GM03348 (cell line): ENCODE results near the gene C1QTNF1.

Experiments
- DNase-seq: peaks from one replicate; pipeline ENCODE4 v3.0.0; 2012; ENCODE audit warnings: low spot score

Gene C1QTNF1

DNA sequence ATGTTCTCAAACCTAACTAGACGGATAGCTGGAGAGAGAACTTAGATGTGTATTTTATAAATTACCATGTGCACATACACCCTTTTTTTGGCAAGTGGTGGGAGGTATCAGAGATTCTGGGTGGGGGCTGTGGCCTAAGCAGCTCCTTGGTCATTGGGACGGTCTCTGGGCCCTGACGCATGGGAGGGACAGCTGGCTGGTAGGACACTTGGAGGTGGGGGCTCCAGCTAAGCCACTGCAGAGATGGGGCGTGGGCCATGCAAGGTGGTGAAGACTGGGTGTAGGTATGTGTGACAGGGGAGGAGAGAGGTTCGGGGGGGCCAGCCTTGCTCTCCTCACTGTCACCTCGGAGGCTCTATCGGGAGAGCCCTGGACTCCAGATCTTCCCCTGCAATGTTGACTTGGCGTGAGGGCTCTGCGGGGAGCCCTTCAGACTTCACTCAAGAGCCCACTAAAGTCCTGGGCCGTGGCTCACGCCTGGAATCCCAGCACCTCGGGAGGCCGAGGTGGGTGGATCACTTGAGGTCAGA is 17.1 kb downstream of the C1QTNF1 start:
- DNase-seq = no peak

DNA sequence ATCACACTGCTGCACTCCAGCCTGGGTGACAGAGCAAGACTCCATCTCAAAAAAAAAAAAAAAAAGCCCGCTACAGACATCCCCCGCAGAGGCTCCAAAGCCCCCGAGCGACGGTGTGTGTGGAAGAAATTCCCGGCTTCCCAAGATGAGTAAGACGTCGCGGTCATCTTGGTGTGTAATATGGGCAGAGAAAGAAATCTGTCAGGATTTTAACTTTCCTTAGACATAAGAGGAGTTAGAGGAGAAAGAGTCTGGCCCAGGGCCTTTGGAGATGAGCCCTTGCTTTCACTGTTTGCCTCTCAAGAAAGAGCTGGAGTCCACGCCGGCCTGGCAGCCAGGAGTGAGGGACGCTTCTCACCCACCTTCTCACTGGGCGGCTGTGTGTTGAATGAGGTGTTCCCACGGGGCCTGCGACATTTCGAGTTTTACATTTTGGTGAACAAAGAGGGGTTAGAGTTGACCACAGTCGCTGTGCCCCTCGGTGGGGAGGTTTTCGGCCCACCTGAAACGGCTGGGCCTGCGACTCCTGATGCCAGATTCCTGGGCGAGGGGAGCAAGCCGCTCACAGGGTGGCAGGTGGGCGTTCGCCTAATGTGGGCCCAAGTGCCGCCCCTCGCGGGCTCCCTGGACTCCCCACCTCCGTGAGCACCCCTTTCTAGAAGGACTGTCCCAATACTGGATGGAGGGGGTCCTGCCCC is 17.9 kb downstream of the C1QTNF1 start:
- no peak for DNase-seq

DNA sequence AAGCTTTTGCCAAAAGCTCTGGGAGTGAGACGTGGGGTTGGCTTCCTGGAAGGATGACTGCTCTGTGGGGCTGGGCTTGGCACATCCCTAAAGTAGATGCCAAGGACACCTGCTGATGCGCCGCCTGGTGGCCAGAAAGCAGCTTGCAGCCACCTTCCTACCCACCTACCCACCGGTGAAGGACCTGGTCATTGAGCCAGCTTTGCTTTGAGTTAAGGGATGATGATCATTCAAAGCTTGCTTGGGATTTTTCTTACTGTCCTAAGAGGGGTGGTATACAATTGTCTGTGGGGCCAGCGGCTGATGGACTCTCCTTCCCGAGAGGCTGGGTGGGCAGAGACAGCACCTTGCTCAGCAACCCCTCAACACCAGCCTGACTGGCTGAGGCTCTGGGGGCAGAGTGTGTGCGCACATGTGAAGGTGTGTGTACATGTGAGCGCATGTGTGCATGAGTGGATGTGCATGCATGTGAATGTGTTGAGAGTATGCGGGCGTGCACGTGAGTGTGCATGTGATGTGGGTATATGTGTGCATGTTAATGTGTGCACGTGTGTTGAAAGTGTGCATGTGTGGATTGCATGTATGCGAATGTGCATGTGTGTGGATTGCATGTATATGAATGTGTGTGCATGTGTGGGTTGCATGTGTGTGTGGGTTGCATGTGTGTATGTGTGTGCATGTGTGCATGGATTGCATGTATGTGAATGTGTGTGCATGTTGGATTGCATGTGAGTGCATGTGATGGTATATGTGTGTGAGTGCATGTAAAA is 18.6 kb downstream of the C1QTNF1 start:
- peak; percentile 79 for DNase-seq

DNA sequence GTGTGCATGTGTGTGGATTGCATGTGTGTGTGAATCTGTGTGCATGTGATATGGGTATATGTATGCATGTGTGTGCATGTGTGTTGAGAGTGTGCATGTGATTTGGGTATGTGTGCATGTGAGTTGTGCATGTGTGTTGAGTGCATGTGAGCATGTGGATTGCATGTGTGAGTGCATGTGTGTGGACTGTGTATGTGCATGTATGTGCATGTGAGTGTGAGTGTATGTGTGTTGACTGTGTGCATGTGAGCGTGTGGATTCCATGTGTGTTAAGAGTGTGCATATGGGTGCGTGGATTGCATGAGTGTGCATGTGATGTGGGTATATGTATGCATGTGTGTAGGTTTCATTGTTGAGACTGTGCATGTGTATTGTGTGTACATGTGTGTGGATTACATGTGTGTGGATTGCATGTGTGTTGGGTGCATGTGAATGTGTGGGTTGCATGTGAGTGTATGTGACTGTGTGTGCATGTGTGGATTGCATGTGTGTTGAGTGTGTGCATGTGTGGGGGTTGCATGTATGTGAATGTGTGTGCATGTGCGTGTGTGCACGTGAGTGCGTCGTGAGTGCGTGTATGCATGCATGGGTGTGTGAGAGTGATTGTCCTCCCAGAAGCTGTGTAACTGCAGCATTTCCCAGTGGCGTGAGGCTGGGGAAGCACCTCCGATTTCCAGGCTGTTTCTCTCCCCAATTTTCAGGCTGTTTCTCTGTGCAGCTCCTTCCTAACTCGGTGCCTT is 19.4 kb downstream of the C1QTNF1 start:
- DNase-seq = no peak

DNA sequence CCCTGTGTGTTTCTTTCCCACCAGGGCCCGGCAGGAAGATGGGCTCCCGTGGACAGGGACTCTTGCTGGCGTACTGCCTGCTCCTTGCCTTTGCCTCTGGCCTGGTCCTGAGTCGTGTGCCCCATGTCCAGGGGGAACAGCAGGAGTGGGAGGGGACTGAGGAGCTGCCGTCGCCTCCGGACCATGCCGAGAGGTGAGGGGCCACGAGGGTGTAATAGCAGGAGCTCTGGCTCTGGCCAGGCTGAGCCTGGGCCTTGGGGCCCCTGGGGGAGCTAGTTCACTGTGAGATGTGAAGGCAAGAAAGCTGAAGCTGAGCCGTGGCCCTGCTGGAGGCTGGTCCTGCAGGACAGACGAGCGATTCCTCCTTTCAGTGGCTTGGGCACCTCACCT is 20.0 kb downstream of the C1QTNF1 start:
- no peak for DNase-seq

DNA sequence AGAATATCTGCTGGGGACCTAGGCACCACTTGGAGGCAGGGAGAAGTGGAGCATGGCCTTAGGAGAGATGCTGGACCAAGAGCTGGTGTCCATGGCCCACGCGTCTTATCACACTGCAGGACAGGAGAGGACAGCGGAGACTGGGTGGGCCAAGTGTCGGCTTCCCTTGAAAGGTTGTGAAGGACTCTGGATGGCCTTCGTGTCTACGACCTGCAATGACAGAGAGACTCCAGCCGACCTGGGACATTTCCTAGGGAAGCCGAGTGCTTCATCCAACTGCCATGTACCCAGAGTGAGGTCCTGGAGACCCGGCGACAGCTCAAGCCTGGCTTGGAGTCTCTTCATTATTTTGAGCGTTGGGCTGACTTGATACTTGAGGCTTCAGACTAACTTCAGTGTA is 20.5 kb downstream of the C1QTNF1 start:
- DNase-seq = no peak

DNA sequence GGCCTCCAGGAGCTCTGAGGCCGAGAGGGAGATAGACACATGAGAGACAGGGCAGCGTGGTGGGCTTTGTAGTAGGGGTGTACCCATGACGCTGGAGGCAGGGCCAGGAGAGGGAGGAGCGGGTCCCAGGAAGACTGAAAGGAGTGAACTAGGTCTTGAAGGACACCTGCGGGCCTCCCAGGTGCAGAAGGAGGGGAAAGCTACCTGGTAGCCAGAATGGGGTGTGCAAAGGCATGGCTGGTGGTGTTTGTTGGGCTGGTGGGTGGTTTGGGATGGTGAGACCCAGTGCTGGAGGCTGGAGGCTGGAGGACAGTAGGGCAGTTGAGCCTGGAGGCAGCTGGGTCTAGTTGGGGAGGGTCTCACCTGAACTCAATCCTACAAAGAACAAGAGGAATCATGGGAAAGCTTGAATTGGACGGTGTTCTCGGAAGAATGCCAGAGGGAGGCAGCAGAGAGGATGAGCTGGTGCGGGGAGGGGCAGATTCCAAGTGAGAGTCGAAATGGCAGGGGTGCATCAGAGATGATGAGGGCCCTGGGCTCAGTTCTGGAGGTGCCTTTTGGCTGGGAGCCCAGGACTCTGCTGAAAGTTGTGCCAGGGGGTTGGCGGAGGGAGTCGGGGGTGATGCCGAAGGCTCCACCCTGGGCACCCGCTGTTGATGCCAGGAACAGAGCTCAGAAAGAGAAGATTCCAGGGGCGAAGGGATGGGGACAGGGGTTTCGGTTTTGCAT is 21.2 kb downstream of the C1QTNF1 start:
- DNase-seq = no peak

DNA sequence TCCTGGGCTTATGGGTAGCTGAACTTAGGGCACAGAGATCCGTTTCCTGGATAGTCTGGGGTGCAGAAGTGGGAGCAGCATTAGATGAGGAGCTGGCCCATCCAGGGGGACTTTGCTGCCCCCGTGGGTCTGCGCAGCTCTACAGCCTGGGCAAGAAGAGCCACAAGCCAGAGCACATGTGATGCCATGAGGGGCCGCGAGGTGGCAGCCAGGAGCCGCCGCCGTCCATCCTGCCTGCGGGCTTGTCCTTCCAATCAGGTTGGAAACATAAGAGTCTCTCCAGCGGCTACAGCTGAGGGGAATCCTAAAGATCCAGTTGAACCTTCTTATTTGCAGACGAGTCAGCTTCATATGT is 21.9 kb downstream of the C1QTNF1 start:
- DNase-seq = peak; percentile 89

DNA sequence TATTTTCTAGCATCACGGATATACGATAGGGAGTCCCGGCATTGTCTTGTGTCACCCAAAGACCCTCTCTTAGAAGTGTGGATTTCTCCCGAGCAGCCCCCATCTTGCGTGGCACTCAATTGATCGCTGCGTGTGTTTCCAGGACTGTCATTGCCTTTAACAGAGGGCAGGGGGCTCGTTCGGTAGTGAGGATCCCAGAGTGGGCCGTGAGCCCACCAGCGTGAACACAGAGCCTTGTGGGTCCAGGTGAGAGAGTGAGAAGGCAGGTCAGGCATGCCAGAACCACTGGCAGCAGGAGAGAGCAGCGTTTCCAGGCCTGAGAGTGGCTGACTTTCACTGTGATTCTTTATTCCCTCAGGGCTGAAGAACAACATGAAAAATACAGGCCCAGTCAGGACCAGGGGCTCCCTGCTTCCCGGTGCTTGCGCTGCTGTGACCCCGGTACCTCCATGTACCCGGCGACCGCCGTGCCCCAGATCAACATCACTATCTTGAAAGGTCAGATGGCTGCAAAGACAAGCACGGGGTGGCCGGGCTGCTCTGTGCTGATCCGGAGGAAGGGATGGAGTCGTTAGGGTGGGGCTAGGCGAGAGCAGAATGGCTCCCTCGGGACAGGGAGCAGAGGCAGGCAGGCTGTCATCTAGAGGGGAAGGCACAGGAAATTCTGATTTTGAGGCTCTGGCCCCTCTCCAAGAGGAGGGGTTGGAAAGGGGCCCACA is 22.4 kb downstream of the C1QTNF1 start:
- DNase-seq = no peak

DNA sequence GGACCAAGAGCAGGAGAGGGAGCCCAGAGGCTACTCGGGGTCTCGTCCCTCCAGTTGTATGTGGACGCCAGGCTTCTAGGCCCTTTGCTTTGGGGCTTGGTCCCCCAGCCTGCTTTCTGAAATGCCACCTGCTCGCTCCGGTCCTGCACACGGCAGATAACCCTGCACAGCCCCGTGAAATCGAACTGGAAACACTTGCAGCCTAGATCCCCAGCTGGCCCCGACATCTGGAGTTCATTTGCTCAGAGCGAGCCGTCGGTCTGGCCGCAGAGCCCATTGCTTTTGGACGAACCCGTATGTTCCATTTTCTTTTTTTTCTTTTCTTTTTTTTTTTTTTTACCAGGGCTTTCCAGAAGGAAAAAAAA is 22.9 kb downstream of the C1QTNF1 start:
- DNase-seq = peak; percentile 65

DNA sequence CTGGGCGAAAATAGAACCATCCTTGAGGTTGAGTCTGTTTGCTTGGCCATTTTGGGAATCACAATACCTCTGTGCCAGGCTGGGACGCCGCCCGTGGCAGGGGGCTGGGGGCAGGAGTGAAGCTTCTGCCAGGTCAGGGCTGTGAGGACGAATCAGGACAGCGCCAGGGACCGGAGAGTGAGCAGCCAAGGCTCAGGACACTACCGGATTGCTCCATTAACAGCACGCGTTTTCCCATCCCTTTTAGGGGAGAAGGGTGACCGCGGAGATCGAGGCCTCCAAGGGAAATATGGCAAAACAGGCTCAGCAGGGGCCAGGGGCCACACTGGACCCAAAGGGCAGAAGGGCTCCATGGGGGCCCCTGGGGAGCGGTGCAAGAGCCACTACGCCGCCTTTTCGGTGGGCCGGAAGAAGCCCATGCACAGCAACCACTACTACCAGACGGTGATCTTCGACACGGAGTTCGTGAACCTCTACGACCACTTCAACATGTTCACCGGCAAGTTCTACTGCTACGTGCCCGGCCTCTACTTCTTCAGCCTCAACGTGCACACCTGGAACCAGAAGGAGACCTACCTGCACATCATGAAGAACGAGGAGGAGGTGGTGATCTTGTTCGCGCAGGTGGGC is 23.4 kb downstream of the C1QTNF1 start:
- no peak for DNase-seq

DNA sequence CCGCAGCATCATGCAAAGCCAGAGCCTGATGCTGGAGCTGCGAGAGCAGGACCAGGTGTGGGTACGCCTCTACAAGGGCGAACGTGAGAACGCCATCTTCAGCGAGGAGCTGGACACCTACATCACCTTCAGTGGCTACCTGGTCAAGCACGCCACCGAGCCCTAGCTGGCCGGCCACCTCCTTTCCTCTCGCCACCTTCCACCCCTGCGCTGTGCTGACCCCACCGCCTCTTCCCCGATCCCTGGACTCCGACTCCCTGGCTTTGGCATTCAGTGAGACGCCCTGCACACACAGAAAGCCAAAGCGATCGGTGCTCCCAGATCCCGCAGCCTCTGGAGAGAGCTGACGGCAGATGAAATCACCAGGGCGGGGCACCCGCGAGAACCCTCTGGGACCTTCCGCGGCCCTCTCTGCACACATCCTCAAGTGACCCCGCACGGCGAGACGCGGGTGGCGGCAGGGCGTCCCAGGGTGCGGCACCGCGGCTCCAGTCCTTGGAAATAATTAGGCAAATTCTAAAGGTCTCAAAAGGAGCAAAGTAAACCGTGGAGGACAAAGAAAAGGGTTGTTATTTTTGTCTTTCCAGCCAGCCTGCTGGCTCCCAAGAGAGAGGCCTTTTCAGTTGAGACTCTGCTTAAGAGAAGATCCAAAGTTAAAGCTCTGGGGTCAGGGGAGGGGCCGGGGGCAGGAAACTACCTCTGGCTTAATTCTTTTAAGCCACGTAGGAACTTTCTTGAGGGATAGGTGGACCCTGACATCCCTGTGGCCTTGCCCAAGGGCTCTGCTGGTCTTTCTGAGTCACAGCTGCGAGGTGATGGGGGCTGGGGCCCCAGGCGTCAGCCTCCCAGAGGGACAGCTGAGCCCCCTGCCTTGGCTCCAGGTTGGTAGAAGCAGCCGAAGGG is 24.2 kb downstream of the C1QTNF1 start:
- no peak for DNase-seq

DNA sequence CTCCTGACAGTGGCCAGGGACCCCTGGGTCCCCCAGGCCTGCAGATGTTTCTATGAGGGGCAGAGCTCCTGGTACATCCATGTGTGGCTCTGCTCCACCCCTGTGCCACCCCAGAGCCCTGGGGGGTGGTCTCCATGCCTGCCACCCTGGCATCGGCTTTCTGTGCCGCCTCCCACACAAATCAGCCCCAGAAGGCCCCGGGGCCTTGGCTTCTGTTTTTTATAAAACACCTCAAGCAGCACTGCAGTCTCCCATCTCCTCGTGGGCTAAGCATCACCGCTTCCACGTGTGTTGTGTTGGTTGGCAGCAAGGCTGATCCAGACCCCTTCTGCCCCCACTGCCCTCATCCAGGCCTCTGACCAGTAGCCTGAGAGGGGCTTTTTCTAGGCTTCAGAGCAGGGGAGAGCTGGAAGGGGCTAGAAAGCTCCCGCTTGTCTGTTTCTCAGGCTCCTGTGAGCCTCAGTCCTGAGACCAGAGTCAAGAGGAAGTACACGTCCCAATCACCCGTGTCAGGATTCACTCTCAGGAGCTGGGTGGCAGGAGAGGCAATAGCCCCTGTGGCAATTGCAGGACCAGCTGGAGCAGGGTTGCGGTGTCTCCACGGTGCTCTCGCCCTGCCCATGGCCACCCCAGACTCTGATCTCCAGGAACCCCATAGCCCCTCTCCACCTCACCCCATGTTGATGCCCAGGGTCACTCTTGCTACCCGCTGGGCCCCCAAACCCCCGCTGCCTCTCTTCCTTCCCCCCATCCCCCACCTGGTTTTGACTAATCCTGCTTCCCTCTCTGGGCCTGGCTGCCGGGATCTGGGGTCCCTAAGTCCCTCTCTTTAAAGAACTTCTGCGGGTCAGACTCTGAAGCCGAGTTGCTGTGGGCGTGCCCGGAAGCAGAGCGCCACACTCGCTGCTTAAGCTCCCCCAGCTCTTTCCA is 25.1 kb downstream of the C1QTNF1 start:
- no peak for DNase-seq

DNA sequence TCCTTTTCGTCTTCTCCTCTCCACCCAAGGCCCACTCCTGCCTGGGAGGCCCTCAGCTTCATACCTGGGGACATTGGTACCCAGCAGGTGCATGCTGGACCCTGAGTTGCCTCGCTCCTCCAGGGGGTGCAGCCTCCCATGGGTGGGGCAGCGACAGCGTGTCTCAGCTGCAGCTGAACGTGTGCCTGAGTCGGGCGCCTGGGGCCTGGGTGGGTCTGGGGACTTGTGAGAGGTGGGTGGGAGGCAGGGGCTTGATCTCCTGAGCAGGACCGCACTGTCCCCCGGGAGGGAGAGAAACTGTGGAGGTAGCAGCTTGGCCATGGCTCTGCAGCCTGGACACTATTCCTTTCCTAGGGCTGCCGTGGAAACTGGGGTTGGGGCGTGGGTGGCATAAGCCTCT is 25.9 kb downstream of the C1QTNF1 start:
- DNase-seq = no peak

DNA sequence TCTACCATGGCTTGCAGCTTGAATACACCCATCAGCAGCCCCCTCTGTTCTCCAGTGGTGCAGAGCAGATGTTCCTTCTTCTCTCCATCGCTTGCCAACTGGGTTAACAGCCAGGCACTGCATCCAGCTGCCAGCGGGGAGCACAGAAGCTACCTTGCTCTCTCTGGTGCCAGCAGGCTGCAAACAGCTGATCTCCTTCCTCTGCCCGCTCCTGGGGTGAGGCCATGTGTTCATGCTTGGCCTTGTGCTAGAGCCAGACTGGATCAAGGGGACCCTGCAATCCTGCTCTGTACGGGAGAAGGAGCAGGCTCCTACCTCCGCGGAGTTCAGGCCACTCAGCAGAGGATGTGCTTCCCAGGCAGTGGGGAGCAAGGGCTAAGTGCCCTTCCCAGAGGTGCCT is 26.6 kb downstream of the C1QTNF1 start:
- no peak for DNase-seq

DNA sequence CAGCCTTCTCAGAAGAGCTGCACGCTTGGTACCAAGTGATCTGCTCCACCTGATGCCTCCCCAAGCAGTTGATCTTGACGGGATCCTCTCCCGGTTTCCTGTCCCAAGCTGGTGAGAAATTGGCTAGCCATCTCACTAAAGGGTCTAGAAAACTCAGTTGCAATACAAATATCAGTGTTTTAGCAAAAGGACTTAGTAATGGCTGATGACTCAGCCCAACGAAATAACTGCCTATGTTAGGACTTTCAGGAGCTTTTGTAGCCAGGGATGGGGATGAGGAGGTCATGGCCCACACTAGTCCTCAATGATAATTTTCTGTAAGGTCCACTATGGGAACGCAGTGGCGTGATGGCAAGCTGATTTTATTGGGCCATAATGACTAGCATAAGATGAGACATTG is 27.3 kb downstream of the C1QTNF1 start:
- no peak for DNase-seq

DNA sequence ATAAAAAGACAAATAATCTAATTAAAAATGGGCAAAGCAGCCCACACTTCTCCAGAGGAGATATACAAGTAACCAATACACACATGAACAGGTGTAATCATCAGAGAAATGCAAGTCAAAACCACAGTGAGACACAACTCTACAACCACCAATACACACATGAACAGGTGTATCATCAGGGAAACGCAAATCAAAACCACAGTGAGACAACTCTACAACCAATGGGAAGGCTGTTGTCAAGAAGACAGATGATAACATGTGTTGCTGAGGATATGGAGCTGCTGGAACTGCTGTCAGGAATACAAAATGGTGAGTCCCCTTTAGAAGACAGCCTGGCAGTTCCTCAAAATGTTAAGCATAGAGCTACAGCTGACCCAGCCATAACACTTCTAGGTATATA is 28.2 kb downstream of the C1QTNF1 start:
- DNase-seq = no peak

DNA sequence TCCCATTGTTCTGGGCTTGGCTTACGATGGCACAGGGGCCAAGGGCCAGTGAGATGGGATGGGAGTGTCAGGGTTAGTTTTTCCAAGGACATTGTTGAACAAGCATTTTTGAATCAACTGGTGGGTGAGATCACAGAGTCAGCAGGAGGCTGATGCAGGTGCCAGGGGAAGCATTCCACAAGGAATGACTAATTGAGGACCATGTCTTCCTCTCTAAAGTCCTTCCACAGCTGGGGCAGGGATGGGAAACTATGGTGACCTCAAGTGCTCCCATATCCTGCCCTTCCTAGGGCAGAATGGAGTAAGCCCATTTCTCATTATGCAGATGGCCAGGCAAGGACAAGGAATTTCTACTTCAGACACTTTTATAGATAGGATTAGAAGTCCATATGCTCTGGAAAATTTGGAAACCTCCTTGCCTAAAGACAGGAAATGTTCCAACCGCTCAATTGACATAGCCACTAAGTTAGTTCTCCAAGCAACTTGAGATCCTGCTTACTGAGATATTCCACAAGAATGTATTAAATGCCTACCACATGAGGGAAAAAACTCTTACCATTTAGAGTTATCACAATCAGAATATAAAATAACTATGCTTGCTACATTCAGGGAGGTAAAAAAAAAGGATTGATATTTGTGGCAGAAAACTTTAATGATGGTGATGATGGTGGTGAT is 29.4 kb downstream of the C1QTNF1 start:
- no peak for DNase-seq
